ENCODE results near the gene CACFD1.

The CACFD1 gene

GRCh38 chr9:133459476-133460404 lies at the start of gene CACFD1:
CACFD1 (plus strand) TSS chr9:133459978; CDS start chr9:133460067, 89 bp downstream.
- DNase-seq = peak; percentile 80 to 95 (median 92)

DNA sequence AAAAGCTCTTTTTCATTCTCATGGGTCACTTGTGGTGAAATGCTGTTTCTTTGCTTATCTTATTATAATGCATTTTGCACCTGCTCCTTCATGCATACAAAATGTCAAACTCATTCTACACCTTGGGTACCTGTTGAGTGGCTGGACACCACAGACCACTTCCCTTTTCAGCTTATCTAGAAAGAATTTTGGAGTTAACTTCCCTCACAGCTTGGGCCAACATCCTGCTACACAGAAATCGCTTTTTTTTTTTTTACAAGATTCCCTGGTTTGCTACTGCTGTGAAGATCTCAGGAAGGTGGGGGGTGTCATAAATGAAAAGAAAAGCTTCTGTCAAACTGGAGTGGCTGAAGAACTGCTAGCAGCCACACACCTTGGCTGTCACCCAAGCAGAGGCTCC lies 44.6 kb upstream of the CACFD1 start:
- DNase-seq = no peak

- DNase-seq = peak; percentile 67 to 88 (median 75)
These were observed 42.0 kb upstream of the CACFD1 start, which contains the start of gene REXO4 for GRCh38 chr9:133417541-133418461. REXO4 (minus strand) TSS chr9:133418010; CDS start chr9:133417844, 166 bp downstream.

GRCh38 chr9:133419005-133419404 lies 40.8 kb upstream of the CACFD1 start:
- no peak for DNase-seq

DNA sequence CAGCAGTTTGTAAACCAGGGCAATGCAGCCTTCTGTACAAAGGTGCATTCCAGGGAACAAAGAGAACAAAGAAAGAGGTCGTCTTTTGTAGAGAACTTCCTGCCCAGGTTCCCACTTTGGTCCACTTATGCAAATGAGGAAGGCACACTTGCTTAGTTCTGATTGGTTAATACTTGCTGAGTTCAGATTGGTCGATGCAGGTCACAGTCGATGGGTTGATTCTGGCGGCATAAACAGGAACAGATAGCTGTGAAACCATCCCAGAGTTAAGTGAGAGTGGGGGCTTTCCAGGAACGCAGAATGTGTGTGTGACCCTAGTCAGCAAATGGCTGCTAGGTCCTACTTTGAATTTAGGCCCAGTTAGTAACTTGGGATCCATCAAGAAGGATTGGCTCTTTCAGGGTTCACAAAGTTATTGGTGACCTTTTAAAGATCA lies 39.4 kb upstream of the CACFD1 start:
- DNase-seq = no peak

DNA sequence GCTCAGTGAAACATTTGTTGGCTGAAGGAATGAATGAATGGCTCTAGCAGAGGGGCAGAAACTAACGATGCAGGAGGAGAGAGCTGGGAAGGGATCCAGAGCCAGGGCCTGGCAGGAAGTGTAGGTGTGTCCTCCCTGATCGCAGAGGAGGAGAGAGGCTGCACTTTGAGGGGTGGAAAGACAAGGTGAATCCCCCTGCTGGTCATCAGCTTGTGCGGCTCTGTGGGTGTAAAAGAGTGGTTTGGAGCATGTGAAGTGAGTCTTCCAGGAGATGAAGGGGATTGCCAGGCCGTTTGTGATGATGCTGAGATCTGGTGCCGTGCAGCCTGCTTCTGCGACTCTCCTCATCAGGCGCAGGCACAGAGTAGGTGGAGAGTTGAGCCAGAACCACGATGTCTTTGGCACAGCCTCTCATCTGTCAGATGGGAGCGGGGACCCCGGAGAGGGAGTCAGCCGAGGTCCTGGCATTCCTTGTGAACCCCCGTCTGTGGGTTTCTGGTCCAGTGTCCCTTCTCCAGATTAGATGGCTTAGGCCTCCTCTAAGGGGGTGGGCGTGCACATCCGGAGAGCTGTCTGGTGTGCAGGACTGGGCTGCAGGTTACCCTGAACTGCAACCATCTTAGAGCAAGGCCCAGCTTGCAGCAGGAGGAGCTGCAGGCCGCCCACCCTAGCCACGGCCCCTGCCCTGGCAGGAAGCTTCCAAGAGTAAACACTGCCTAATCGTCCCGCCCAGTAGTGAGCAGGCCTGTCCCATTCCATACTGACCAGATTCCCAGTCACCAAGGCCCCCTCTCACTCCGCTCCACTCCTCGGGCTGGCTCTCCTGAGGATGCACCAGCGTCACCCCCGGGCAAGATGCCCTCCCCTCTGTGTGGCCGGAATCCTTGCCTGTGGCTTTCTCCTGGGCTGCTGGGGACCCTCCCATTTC lies 37.9 kb upstream of the CACFD1 start, which contains the start of gene ADAMTS13:
Gene ADAMTS13, plus strand, starts transcription at position 753 of the 928 bp plus-strand sequence. Its CDS starts 77 bp downstream, at position 830.
- no peak for DNase-seq

DNA sequence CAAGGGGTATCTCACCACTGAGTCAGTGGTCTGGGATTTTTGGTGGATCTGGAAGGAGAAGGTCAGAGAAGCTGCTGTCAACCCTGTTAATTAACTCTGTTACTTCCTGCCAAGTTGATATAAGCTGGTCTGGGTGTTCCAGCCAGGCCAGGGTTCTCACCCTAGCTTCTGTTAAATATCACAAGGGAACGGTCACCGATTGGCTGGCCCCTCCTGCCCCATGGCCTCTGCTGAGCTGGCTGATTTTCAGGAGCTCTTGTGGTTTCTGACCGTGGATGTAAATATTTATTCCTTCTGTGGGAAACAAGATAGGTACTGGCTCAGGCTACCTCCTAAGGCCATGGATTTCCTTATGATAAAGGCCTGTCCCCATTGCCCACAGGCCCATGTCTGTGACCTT lies 36.6 kb upstream of the CACFD1 start:
- no peak for DNase-seq

DNA sequence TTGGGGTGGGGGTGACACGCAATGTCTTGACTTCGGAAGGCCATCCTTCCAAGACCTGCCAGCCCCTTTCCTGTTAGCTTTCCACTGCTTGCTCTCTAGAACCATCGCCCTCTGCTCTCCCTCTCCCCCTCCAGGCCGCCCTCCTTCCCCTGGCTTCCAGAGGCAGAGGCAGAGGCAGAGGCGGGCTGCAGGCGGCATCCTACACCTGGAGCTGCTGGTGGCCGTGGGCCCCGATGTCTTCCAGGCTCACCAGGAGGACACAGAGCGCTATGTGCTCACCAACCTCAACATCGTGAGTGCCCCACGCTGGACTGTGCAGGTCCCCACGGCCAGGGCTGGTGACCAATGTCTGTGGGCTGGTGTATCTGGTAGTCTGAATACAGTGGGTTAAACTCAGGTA lies 35.6 kb upstream of the CACFD1 start:
- no peak for DNase-seq

GRCh38 chr9:133425049-133425632 lies 34.6 kb upstream of the CACFD1 start:
- no peak for DNase-seq

DNA sequence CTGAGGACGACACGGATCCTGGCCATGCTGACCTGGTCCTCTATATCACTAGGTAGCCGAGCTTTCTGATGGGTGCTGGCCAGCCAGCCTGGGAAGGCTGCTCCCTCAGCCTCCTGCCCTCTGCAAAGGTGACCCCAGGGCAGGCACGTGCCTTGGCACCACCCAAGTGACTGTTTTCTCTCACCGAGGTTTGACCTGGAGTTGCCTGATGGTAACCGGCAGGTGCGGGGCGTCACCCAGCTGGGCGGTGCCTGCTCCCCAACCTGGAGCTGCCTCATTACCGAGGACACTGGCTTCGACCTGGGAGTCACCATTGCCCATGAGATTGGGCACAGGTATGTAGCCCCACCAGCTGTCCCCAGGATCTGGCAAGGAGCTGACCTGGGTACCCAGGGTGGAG lies 33.8 kb upstream of the CACFD1 start:
- DNase-seq = no peak

DNA sequence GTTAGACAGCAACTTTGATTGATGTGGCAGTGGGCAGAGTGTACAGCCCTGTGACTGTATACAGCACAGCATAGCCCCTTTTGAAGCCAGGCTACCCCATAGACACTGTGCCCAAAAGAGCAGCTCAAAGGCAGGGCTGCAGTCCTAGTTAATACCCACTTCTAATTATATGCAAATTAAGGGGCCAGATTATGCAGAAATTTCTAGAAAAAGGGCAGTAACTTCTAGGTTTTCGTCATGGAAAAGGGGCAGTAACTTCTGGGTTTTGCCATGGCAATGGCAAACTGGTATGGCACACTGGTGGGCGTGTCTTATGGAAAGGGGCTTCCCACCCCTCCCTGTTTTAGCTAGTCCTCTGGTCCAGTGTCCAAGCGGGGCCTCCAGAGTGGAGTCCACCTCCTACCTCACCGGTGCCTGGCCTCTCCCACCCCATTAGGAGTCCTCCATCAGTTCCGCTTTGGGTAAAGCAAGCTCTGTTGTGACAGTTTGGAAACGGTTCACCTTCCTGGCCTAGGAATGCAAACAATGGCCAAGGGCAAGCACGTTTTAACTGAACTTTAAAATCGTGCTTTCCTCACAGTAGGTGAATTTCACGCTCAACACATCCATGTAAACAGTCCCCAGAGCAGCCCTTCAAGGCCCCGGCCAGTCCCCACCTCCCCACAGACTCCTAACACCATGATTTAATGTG lies 32.0 kb upstream of the CACFD1 start:
- DNase-seq = no peak

GRCh38 chr9:133428617-133429101 lies 31.1 kb upstream of the CACFD1 start:
- no peak for DNase-seq

- no peak for DNase-seq
These were observed 30.6 kb upstream of the CACFD1 start for GRCh38 chr9:133429214-133429613.

DNA sequence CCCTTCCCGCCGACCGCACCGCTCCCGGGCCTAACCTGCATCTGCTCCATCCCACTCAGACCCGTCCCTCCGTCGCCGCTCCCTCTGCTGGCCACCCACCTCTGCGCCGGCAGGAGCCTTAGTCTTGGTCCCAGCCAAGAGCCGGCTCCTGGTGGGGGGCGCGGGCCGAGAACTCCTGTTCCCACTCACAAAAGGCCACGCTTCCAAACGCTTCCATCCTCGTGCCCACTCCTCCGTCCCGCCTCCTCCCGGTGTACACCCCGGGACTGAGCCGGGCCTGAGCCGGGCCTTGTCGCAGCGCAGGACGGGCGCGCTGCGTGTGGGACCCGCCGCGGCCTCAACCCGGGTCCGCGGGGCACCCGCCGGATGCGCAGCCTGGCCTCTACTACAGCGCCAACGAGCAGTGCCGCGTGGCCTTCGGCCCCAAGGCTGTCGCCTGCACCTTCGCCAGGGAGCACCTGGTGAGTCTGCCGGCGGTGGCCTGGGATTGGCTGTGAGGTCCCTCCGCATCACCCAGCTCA lies 30.1 kb upstream of the CACFD1 start:
- DNase-seq = no peak

- DNase-seq = no peak
These were observed 29.5 kb upstream of the CACFD1 start for GRCh38 chr9:133430244-133430643.

GRCh38 chr9:133433351-133433843 lies 26.4 kb upstream of the CACFD1 start:
- no peak for DNase-seq

- DNase-seq = no peak
These were observed 23.1 kb upstream of the CACFD1 start for GRCh38 chr9:133436681-133437080.

DNA sequence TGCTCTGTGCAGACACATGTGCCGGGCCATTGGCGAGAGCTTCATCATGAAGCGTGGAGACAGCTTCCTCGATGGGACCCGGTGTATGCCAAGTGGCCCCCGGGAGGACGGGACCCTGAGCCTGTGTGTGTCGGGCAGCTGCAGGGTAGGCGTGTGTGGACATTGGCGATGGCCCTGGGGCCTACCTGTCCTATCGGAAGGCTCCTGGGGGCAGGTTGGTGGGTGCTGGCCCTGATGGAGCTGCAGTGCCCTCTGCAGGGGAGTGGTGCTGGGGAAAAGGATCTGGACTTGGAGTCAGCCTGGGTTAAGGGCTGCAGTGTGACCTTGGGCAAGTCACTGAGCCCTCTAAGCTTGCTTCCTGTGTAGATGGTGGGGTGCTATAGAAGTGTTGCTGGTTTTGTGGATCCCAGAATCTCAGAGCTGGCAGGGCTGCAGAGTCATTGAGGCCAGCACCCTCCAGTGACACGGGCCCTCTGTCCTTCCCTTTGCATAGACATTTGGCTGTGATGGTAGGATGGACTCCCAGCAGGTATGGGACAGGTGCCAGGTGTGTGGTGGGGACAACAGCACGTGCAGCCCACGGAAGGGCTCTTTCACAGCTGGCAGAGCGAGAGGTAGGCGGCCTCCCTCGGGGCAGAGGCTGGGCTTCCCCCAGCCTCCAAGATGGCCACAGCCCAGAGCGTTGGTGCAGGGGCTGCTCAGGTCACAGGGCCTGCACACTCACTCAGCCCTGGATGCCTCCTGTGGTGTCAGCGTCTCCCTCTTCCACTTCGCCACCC lies 21.8 kb upstream of the CACFD1 start:
- DNase-seq = no peak

DNA sequence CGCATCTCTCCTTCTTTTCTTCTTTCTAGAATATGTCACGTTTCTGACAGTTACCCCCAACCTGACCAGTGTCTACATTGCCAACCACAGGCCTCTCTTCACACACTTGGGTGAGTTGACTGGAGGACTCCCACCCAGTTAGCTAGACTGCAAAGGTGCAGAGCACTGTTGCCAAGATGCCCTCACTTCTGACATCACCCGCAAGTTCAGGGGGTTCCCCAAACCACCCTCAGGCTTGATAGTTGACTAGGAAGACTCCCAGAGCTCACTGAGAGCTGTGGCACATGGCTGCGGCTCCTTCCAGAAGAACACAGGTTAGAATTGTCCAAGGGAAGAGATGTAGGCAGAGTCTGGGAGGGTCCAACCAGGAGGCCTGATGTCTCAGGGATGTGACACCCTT lies 20.4 kb upstream of the CACFD1 start:
- no peak for DNase-seq

DNA sequence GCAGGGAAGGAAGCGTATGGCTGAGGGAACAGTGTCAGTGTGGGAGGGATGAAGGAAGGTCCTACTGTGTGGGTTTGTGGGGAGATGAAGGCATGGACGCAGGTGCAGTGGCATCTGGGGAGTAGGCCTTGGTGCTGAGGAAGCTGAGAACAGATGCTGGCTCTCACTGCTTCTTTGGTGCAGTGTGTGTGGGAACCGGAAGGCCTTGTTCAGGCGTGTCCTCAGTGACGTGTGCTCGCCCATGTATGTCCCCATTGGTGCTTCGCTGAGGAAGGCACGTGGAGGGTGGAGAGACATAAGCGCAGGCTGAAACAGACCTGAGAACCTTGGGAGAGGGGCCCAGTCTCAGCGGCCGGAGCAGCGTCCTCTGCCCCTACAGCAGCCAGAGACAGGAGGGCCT lies 18.9 kb upstream of the CACFD1 start:
- no peak for DNase-seq

All from stimulated activated naive CD4-positive, alpha-beta T cell (primary cell).